ENCODE measurements around the gene CGN.

DNA sequence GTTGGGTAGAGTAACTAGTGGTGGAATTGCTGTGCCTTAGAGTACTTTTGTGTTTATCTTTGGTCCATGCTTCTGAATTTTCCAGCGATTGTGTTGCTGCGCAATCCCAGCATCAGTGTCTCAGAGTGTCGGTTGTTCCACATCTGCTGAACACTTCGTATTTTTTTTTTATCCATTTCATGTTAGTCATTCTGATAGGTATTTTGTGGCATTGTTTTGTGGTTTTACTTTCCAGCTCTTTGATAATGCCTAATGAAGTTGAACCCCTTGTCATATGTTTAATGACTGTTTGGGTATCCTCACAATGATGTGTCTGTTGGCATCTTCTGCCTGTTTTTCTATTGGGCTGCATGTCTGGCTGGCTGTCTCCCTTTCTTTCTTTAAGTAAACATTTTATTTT is 42.5 kb downstream of the CGN start:
- TF ChIP-seq, protein P1, sequence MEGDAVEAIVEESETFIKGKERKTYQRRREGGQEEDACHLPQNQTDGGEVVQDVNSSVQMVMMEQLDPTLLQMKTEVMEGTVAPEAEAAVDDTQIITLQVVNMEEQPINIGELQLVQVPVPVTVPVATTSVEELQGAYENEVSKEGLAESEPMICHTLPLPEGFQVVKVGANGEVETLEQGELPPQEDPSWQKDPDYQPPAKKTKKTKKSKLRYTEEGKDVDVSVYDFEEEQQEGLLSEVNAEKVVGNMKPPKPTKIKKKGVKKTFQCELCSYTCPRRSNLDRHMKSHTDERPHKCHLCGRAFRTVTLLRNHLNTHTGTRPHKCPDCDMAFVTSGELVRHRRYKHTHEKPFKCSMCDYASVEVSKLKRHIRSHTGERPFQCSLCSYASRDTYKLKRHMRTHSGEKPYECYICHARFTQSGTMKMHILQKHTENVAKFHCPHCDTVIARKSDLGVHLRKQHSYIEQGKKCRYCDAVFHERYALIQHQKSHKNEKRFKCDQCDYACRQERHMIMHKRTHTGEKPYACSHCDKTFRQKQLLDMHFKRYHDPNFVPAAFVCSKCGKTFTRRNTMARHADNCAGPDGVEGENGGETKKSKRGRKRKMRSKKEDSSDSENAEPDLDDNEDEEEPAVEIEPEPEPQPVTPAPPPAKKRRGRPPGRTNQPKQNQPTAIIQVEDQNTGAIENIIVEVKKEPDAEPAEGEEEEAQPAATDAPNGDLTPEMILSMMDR (conservative IDR thresholded peaks at IDR 0.05; ENCODE audit: low read depth in 2 of 2), result no peak
- TF ChIP-seq POLR2AphosphoS5 (IDR thresholded peaks at IDR 0.05; ENCODE audit: low read depth) (no peak), EZH2phosphoT487 (IDR thresholded peaks at IDR 0.05; ENCODE audit: unreplicated experiment) (no peak), CREB1 (CRISPR knock-in tag; IDR thresholded peaks at IDR 0.05; ENCODE audit: low read depth) (no peak), EZH2 (IDR thresholded peaks at IDR 0.05; ENCODE audit: low read depth, unreplicated experiment) (no peak), STAT1 (IDR thresholded peaks at IDR 0.05; ENCODE audit: unreplicated experiment) (no peak)
- TF ChIP-seq, protein P2, sequence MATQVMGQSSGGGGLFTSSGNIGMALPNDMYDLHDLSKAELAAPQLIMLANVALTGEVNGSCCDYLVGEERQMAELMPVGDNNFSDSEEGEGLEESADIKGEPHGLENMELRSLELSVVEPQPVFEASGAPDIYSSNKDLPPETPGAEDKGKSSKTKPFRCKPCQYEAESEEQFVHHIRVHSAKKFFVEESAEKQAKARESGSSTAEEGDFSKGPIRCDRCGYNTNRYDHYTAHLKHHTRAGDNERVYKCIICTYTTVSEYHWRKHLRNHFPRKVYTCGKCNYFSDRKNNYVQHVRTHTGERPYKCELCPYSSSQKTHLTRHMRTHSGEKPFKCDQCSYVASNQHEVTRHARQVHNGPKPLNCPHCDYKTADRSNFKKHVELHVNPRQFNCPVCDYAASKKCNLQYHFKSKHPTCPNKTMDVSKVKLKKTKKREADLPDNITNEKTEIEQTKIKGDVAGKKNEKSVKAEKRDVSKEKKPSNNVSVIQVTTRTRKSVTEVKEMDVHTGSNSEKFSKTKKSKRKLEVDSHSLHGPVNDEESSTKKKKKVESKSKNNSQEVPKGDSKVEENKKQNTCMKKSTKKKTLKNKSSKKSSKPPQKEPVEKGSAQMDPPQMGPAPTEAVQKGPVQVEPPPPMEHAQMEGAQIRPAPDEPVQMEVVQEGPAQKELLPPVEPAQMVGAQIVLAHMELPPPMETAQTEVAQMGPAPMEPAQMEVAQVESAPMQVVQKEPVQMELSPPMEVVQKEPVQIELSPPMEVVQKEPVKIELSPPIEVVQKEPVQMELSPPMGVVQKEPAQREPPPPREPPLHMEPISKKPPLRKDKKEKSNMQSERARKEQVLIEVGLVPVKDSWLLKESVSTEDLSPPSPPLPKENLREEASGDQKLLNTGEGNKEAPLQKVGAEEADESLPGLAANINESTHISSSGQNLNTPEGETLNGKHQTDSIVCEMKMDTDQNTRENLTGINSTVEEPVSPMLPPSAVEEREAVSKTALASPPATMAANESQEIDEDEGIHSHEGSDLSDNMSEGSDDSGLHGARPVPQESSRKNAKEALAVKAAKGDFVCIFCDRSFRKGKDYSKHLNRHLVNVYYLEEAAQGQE (IDR thresholded peaks at IDR 0.05; ENCODE audit: unreplicated experiment), result no peak

All from GM23338 (cell line).